HG03521 (cell line): ENCODE results near the gene CXCR6.

Experiments
- ATAC-seq: cut with Tn5 transposase; IDR thresholded peaks from one replicate; pipeline ENCODE4 v1.9.1; 2021; ENCODE audit warnings: mild to moderate bottlenecking, moderate library complexity; ENCODE audit not compliant: unreplicated experiment

CXCR6 gene

DNA sequence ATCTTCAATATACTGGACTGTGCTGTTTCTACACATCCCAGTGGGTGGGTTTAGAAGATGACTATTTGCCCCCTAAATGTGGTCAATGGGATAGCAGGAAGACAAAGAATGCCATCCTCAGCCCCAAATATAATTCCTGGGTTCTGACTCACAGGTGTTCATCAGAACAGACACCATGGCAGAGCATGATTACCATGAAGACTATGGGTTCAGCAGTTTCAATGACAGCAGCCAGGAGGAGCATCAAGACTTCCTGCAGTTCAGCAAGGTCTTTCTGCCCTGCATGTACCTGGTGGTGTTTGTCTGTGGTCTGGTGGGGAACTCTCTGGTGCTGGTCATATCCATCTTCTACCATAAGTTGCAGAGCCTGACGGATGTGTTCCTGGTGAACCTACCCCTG lies 3.0 kb downstream of the CXCR6 start:
- no peak for ATAC-seq

DNA sequence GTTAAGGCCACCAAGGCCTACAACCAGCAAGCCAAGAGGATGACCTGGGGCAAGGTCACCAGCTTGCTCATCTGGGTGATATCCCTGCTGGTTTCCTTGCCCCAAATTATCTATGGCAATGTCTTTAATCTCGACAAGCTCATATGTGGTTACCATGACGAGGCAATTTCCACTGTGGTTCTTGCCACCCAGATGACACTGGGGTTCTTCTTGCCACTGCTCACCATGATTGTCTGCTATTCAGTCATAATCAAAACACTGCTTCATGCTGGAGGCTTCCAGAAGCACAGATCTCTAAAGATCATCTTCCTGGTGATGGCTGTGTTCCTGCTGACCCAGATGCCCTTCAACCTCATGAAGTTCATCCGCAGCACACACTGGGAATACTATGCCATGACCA lies 3.6 kb downstream of the CXCR6 start:
- no peak for ATAC-seq

DNA sequence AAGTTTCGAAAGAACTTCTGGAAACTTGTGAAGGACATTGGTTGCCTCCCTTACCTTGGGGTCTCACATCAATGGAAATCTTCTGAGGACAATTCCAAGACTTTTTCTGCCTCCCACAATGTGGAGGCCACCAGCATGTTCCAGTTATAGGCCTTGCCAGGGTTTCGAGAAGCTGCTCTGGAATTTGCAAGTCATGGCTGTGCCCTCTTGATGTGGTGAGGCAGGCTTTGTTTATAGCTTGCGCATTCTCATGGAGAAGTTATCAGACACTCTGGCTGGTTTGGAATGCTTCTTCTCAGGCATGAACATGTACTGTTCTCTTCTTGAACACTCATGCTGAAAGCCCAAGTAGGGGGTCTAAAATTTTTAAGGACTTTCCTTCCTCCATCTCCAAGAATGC lies 4.1 kb downstream of the CXCR6 start:
- no peak for ATAC-seq

GRCh38 chr3:45948311-45948781 lies 5.1 kb downstream of the CXCR6 start:
- ATAC-seq: no peak

DNA sequence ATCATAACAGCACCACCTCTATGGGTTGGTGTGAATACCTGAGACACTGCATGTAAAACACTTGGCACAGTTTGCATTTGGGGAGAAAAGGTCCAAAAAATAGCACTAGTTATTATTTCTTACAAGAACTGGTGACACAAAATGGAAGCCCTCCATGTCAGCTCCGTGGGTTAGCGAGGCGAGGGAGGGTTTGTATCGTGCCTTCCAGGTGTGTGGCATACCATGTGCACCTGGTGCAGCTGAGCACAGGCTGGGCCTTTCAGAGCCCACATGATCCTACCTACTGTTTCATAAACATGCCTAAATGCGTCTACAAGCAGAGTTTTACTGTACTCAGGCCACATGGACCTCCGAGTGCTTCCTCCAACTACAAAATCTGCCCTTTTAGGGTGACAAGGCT lies 5.6 kb downstream of the CXCR6 start:
- no peak for ATAC-seq

GRCh38 chr3:45949432-45949831 lies 6.2 kb downstream of the CXCR6 start:
- ATAC-seq: no peak

- no peak for ATAC-seq
Observed at GRCh38 chr3:45950131-45950530, 6.9 kb downstream of the CXCR6 start.

GRCh38 chr3:45950686-45951600 lies 7.7 kb downstream of the CXCR6 start:
- no peak for ATAC-seq

- no peak for ATAC-seq
Observed at GRCh38 chr3:45951946-45952345, 8.7 kb downstream of the CXCR6 start.

DNA sequence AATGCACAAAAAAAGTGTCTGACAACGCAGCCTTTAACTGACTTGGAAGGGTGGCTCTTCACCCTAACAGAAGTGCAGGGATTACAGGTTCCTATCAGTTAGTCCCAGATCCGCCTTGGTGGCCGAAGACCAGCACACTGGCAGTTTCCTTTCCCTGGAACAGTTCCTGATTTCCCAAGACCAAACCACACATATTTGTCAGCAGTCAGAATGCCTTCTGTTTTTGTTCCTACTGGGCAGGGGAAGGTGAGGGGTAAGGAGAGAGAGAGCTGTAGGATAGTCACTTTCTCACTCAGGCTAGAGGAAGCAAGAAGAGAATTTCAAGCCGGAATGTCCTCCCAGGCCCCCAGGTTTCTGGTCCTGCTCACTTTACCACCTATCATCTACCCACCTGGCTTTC lies 9.2 kb downstream of the CXCR6 start:
- ATAC-seq: no peak

DNA sequence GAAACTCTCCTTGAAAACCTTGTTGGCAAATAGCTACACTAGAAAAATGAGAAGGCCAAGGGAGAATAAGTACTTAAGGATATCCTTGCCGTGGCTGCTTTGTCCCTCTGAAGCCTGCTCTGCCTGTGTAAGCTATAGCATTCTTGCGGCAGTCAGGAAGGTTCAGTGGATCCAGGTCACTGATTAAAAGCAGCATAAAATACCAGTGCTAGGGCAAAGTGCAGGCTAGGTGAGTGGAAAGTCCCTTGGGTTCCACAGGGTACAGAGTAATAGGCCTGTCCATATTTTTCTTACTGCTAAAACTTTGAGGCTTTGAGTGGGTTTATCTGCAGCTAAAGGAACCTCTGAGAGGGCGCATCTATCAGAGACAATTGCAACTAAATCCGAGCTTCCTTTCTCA lies 10.3 kb downstream of the CXCR6 start:
- no peak for ATAC-seq

DNA sequence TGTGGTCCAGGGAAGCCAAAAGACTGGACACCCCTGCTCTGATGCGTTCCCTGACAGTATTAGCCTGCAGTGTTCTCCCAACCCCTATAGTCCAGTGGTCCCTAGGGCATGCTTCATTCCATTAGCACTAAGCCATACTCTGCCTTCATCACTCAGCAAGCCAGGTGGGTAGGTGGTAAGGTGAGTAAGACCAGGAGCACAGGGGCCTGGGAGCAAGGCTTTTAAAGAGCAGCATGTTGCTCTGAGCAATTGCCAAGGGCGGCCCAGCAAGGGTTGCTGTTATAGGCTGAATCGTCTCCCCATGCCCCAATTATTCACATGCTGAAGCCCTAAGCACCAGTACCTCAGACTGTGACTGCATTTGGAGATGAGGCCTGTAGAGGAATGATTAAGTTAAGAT lies 11.0 kb downstream of the CXCR6 start:
- ATAC-seq: no peak

- no peak for ATAC-seq
Observed at GRCh38 chr3:45955017-45955647, 11.9 kb downstream of the CXCR6 start.

DNA sequence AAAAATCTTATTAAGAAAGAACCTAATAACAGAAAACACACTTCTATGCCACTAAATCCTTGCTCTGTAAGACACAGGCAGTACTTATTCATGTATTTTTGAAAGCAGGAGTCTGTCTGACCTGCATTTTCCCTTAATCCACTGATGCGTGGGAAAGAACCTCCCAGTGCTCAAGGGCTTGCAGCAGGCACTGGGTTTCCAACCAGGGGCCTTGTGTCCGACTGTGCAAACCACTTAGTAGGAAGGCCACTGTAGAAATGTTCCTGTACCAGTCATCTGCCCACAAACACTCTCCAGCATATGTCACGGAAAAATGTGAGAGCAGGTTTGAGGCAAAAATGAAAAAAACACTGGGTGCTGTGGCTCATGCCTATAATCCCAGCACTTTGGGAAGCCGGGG lies 12.4 kb downstream of the CXCR6 start:
- ATAC-seq: no peak

DNA sequence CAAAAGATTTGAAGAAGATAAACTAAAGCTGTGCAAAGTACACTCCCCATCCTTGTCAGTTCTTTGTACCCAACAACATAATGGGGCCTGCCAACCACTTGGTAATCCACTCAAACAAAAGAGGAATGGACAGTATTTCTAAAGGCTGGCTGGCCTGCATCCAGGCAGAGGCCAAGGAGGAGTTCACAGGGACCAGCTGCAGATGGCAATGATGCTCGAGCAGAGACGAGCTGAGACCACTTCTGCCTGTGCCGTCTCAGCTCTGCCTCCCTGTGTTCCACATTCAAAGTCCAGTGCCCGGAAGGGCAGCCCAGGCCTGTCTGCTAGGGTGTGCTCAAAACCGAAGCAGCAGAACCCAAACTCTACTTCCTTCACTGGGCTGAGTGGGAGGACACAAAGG lies 14.3 kb downstream of the CXCR6 start:
- ATAC-seq: no peak

- no peak for ATAC-seq
Observed at GRCh38 chr3:45958321-45958791, 15.1 kb downstream of the CXCR6 start.

- no peak for ATAC-seq
Observed at GRCh38 chr3:45959201-45959600, 15.9 kb downstream of the CXCR6 start.

DNA sequence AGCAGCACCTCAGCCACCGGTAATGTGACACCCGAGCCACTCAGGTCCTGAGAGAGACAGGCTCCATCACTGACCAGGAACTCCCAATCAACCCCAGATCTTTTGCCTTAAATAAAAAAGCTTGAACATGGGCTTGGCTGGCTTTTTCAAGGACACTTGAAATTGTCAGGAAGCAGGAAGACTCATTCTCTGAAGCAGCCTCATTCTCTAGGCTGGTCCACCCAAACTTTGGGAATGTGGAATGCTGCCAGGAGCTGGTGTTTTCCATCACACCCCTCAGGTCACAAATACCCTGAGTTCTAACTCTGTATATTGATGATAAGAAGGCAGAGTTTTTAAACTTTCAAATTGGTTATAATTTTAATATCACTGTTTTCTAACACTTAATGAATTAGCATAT lies 17.0 kb downstream of the CXCR6 start:
- ATAC-seq: no peak

DNA sequence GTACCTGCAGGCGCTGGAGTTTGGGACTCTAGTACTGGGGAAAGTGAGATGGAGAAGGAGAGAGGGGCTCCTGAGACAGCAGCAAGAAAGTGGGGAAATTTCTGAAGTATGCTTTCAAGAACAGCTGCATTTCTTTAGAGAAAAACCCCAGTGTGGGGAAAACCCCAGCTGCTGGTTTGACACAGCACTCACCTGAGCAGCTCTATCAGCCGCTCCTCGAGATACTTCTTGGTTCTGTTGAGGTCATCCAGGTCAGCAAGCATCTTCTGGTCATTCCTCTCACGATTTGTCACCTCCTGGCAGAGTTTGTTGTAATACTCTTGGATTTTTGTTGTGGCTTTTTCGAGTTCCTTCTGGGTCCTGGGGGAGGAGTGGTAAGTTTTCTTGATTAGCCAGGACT lies 18.8 kb downstream of the CXCR6 start:
- no peak for ATAC-seq

GRCh38 chr3:45964139-45964538 lies 20.9 kb downstream of the CXCR6 start:
- no peak for ATAC-seq

DNA sequence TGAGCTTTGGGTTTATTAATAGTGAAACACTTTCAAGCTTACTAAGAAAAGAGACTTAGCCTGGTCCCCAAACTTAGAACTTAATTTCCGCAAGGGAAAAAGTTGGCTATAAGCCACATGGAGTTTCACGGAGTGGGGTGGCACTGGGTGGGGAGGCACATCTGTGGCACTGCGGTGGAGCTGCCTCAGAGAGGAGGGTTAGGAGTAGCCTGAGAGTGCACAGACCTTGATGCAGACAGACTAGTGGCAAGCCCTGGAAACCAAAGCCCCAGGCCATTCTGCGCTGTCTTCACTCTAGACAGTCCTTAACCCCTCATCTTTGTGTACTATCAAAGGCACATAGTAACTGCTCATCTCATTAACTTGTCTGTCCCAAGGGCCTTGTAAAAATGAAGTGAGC lies 22.0 kb downstream of the CXCR6 start:
- ATAC-seq: no peak

- no peak for ATAC-seq
Observed at GRCh38 chr3:45965653-45966052, 22.4 kb downstream of the CXCR6 start.
